OCI-M1 (cell line): ENCODE data around the gene MTFR1L.

Source experiments
- DNase-seq: peaks from one replicate; lab custom pipeline; 2025; lab: John Stamatoyannopoulos, UW

Gene MTFR1L

GRCh38 chr1:25790472-25790871 lies 29.3 kb upstream of the MTFR1L start:
- DNase-seq = no peak

DNA sequence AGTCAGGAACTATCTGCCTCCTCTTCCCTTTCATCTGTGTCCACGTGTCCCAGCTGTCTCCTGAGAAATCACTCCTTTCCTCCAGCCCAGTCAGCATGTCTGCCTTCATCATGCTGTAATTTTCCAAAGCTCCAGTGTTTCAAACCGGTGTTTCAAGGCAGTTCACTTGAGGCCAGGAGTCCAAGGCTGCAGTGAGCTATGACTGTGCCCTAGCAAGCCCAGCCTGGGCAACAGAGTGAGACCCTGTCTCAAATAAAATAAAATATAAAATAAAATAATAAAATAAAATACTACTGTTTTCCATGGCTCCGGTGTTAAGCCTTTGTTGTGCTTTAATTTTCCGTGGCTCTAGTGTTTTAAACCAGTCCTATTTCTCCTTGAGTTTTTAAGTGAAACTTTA lies 27.6 kb upstream of the MTFR1L start:
- no peak for DNase-seq

- DNase-seq = no peak
Observed at GRCh38 chr1:25793585-25794170, 26.1 kb upstream of the MTFR1L start.

GRCh38 chr1:25794325-25794724 lies 25.4 kb upstream of the MTFR1L start:
- no peak for DNase-seq

DNA sequence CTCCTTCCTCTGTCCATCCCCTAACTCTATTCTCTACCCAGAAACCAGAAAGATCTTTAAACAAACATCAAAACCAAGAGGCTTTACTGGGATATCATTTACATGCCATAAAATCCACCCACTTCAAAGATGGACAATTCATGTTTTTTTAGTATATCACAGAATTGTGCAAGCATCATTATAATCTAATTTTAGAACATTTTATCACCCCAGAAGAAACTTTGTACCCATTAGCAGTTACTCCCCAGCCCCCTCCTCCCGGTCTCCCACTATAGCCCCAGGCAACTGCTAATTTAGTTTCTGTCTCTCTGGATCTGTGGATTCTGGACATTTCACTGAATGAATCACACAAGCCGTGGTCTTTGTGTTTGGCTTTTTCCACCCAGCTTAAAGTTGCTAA lies 24.5 kb upstream of the MTFR1L start:
- no peak for DNase-seq

GRCh38 chr1:25795946-25796810 lies 23.6 kb upstream of the MTFR1L start:
- DNase-seq = no peak

DNA sequence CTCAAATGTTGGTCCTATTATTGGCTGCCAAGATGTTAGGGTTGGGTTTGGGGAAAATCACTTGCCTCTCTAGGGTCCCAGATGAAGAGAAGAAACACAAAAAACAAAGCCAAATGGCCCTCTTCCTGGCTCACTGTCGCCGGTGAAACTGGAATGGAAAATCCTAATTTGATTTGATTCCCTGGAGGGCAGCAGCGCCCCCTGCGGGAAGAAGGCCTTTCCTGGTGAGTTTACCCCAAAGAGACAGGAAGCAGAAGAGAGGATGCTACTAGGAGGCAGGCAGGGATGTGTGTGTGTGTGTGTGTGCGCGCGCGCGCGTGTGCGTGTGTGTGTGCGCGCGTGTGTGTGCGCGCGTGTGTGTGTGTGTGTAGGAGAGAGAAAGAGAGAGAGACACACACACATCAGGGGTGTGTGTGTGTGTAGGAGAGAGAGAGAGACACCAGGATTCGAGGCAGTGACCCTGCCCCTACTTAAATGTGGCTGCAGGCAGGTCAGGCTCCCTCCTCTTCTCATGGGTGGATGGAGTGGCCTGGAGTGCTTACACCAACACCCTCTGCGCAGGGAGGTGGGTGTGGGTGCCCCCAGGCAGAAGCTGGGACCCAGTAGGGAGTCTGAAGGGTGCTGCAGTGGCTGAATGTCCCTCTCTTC lies 22.8 kb upstream of the MTFR1L start:
- peak; percentile 86 for DNase-seq

DNA sequence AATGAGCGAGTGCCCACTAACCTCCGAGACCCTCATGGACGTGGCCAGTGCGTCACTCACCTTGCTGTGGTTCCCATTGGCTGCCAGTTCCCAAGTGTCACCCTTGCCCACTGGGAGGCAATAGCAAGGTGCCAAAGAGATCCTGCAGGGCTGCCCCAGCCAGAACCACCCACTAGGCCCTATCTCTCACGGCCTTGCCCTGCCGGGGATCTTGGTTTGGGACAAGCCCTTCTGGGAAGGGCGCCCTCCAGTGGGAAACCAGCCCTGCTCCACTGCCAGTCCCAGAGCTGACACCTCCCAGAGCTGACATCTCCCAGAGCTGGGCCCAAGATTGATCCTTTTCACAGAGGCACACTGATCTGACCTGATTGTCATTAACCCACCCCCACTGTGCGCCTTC lies 21.8 kb upstream of the MTFR1L start:
- DNase-seq = peak; percentile 70

GRCh38 chr1:25798666-25799351 lies 20.9 kb upstream of the MTFR1L start:
- no peak for DNase-seq

GRCh38 chr1:25799352-25799934 lies 20.3 kb upstream of the MTFR1L start:
- DNase-seq = no peak

GRCh38 chr1:25799935-25800702 lies 19.6 kb upstream of the MTFR1L start, which contains the start of gene SELENON:
Gene SELENON (plus strand): TSS chr1:25800193. CDS start chr1:25800231, 38 bp downstream.
- DNase-seq = peak; percentile 52

GRCh38 chr1:25800703-25801377 lies 18.9 kb upstream of the MTFR1L start:
- no peak for DNase-seq

GRCh38 chr1:25802915-25803314 lies 16.8 kb upstream of the MTFR1L start:
- DNase-seq = peak; percentile 52

GRCh38 chr1:25803368-25803767 lies 16.4 kb upstream of the MTFR1L start:
- DNase-seq = no peak

DNA sequence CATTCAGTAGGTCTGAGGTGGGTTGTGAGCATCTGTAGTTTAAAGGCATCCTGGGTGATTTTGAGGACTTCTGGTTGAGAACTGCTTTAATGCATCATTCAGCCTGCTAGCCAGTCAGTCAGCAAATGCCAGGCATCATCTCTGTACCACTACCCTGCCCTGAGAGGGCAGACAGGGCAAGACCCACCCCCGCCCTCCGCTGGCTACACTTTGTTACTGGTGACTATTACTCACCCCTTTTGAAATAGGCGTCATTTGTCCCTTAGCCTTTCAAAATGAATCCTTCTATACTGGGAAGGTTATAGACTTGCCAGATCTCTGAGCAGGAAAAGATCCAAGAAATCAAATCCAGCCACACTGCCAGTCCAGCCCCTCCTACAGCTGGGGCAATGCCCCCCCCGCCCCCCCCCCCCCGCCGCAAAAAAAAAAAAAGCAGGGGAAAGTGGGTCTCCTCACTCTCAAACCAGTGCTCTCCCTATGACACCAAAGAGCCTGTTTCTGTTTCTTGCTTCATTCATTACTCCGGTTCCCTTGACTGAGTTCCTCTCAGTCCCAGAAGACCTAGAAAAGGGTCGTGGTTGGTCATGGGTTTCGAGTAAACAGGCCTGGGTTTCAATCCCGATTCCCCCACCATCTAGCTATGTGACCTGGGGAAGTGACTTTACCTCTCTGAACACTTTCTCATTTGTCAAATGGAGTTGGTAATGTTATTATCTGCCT lies 15.3 kb upstream of the MTFR1L start:
- DNase-seq = no peak

- DNase-seq = no peak
Observed at GRCh38 chr1:25804964-25805862, 14.5 kb upstream of the MTFR1L start.

GRCh38 chr1:25805863-25806225 lies 13.9 kb upstream of the MTFR1L start:
- no peak for DNase-seq

GRCh38 chr1:25806418-25806817 lies 13.3 kb upstream of the MTFR1L start:
- DNase-seq = no peak
